NK-92 (cell line): ENCODE results near the gene F8.

ENCODE experiments used
- DNase-seq: peaks from one replicate; lab custom pipeline; 2025; ENCODE audit not compliant: unreplicated experiment; lab: John Stamatoyannopoulos, UW

The F8 gene

DNA sequence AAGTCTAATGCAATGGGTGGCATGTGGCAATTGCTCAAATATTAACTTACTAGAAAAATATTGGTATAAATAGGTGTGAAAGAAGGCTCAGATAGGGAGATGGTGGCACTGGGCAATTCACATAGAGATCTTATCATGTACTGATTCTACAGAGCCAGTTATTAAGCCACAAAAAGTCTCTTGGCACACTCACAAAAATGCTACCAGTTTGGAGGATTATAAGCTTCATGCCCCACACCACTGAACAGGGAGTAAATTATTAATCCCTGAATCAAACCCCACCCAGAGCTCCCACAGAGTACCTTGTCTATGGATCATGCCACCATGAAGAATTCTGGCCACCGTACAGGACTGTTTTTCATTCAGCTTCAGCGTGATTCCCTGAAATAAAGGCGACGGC is 231.1 kb downstream of the F8 start:
- no peak for DNase-seq
